HG03575 (cell line): ENCODE measurements around the gene ARHGEF10L.

Experiments used
- ATAC-seq: cut with Tn5 transposase; IDR thresholded peaks from one replicate; pipeline ENCODE4 v1.9.1; 2021; ENCODE audit not compliant: unreplicated experiment, insufficient number of reproducible peaks, low FRiP score; ENCODE audit errors: extremely low read depth

The ARHGEF10L gene

DNA sequence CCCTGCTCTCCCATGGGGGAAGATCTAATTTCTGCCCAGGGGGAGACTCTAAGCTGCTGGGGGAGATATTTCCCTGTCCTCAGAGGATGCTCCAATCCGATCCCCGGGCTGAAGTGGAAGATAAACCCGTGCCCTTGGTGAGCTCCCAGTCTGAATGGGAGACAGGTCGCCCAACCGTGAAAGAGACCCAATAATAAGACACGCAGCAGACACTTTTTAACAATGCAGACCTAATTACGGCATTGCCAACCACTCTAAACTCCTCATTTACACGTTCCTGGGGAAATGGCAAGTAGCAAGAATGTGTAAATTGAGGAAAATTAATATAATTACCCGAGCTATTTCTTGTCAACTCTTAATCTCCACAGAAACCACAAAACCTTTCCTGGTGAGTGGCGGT is 166.9 kb downstream of the ARHGEF10L start:
- no peak for ATAC-seq

GRCh38 chr1:17709981-17710380 is 170.5 kb downstream of the ARHGEF10L start:
- no peak for ATAC-seq

GRCh38 chr1:17710889-17711576 is 171.5 kb downstream of the ARHGEF10L start:
- no peak for ATAC-seq

DNA sequence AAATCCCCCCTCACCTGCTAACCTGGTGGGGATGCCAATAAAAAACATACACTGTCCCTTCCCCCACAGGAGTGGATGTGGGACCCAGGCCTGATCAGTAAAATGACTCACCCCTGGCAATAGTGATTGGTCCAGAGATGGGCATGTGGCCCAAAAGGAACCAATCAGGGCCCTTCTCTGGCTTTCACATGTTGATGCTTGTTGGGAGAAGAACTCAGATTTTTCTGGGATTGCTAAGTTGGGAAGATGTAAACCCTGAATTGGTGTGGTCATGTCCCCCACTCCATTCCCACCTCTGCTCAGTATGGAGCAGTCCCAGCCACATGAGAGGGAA is 172.0 kb downstream of the ARHGEF10L start:
- no peak for ATAC-seq

- no peak for ATAC-seq
Observed at GRCh38 chr1:17711941-17712340, 172.4 kb downstream of the ARHGEF10L start.

DNA sequence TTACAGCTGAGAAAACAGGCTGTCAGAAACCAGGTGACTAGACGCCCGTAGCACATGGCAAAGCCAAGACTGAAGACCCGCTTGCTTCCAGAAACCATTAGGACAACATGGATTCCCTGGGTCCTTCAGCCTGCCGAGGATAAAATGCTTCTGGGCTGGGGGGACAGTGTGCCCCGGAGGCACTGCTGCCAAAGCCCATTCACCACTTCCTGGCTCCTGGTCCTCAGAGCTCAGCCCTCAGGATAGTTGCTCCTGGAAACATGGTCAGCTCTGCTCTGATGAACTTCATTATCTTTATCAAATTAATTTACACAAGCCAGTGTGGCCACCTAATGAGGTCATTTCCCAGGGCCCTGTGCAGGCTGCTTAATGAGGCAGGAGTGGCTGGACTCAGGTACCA is 174.5 kb downstream of the ARHGEF10L start:
- no peak for ATAC-seq

DNA sequence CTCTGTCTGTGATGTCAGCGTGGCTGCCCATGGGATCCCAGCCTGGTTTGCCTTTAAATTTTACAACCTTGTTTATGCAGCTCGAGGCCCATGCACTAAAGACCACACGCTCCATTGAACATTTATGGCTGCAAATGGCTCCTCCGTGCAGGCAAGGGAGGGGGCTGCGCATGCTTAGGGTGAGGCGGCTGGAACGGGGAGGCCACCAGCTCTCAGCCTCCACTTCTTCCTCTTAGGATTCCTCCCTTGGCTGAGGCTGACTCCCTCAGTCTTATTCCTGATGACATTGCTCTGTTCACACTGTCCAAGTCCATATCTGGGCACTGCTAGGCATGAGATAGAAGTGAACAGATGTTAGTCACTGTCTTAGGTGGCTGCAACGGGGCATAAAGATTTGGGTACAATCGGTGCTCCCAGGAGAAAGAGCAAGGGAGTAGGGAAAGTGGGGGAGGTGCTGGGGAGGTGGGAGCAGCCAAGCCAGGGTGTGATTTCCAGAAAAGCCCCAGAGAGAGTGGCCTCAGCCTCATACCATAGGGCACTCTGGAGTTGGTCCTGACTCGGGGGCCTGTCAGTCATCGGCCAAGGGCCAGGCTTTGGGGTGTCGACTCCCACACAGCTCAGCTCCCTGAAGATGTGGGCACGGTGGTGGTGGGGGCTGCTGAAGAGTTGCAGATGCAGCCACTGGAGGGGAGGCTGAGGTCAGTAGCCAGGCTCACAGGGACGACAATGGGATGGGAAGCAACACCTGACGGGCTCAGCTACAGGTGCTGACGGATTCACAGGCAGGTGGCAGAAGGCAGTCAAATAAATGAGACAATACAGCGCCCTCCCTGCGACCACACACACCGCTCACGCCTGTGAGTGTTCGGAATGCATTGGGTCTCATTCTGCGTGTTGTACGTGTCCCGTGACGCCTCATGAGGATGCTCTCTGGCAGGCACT is 178.4 kb downstream of the ARHGEF10L start:
- no peak for ATAC-seq

DNA sequence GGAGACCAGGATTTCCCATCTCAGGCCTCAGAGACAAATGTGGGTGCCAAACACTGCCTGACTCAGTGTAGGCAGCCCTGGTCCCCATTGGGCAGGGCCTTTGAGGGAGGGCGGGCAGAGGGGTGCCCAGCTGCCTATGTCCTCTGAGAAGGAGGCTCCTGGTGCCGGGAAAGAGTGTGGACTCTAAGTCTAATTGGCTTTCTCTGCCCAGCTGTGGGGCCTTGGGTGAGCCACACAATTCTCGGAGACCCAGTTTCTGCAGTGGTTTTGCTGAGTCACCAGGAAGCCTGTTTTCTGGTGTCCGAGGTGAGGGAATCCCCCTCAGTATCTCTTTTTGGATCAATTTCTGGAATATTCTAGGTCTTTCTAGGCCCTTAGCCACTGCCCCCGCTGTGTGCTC is 180.4 kb downstream of the ARHGEF10L start:
- ATAC-seq, result no peak

DNA sequence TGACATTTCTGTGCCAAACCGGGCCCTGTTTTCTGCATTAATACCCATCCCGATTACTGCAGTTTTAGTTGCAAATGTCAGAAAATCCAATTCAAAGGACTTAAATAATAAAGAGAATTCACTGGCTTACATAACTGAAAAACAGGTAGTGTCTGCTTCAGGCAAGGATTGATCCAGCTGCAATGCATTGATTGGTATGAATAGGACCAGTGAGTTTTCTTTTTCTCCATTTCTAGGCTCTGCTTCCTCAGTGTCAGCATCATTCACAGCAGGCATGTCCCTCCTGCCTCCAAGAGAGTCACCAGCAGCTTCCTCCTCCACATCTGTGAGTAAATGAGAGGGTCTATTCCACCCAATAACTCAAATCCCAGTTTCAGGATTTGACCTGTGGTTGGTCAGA is 181.9 kb downstream of the ARHGEF10L start:
- no peak for ATAC-seq

- ATAC-seq, result no peak
Observed at GRCh38 chr1:17723684-17724083, 184.2 kb downstream of the ARHGEF10L start.

DNA sequence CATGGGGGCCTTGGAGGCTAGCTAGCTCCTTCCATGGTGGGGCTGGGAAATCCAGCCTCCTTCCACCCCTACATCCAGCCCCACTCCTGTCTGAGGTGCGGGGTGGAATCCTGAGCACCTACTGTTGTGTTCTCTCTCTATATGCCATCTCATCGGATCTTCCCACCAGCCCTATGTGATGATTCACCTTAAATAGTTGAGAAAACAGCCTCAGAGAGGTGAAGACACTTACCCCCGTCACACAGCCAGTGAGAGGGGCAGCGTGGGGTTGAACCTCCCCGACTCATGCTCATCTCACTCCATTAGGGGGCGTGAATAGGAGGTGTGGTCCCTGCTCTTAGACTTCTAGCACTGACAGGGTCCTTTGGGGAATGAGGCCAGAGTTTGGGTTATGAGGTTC is 184.7 kb downstream of the ARHGEF10L start:
- ATAC-seq, result no peak

GRCh38 chr1:17725084-17725719 is 185.7 kb downstream of the ARHGEF10L start:
- no peak for ATAC-seq

DNA sequence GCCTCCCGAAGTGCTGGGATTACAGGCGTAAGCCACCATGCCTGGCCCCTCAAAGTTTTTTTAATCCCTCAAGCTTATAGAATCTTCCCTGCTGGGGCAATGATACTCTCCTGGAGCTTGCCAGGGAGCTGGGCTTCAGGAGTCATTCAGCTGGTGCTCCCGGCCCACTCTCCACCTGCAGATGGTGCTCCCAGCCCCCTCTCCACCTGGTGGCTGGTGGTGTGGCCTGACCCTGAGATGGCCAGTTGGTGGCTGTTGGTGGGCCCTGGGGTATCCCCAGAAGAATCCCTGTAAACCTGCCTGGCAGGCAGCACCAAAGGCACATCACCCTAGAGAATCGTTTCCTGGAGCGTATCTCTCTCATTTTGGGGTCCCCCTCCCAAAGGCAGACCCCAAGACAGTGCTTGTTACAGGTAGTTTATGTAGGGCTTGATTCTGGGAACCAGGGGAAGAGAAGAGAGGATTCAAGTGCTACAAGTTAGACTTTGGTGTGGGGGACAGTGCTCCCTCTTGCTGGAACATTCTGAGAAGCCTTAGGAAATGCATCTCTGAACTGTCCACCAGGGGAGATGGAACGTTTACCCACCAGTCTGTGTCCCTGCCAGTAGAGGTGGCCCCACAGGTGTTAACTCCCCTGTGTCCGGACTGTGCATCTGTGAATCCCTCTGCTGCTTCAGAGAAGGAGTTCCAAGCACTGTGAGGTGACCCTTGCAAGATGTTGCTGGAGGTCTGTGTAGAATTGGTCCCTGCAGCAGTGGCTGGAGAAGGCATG is 186.5 kb downstream of the ARHGEF10L start:
- ATAC-seq, result no peak

DNA sequence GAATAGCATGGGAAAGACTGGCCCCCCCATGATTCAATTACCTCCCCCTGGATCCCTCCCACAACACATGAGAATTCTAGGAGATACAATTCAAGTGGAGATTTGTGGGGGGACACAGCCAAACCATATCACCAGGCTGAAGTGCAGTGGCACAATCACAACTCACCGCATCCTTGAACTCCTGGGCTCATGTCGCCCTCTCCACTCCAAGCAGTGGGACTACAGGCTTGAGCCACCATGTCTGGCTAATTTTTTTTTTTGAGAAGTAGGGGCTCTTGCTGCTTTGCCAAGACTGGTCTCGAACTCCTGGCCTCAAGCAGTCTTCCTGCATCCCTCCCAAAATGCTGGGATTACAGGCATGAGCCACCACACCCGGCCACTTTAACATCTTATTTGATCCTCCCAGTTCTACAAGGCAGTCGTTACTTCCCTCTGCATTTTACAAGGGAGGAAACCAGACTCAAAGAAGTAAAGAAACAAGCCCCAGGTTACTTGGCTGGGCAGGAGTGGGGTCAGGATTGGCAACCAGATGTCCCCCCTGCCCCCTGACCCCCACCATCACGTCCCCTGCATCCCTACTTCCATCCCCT is 188.7 kb downstream of the ARHGEF10L start:
- no peak for ATAC-seq

DNA sequence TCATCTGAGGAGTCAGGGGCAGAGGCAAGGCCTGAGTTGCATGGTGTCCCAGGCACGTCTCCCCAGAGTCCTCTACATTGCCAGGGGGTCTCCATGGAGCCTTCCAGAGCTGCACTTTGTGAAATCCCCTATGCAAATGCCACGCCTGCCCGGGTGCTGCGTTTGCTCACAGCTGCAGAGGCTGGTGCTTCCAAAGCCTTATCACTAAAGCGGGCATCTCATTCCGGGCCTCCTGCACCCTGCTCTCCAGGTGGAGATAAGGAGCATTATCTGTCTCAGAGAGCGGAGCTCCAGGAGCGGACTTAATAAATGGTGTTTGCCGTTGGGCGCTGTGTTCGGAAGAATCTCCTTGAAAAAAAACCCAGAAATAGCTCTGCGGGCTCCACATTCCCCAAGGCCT is 189.8 kb downstream of the ARHGEF10L start:
- ATAC-seq, result no peak

GRCh38 chr1:17729909-17730308 is 190.4 kb downstream of the ARHGEF10L start:
- no peak for ATAC-seq

GRCh38 chr1:17731460-17731859 is 192.0 kb downstream of the ARHGEF10L start:
- ATAC-seq, result no peak

- ATAC-seq, result no peak
Observed at GRCh38 chr1:17732475-17732874, 193.0 kb downstream of the ARHGEF10L start.

GRCh38 chr1:17733661-17734060 is 194.2 kb downstream of the ARHGEF10L start:
- ATAC-seq, result no peak
